ENCODE results near the gene RPTOR.

Gene RPTOR

GRCh38 chr17:80826955-80827645 lies 282.5 kb downstream of the RPTOR start:
- Histone ChIP-seq H4K8ac (ENCODE audit: low read depth, low read length) (no peak overlapping the region), H2AK5ac (ENCODE audit: low read depth, low read length) (no peak overlapping the region), H3K4me2 (ENCODE audit: insufficient read depth, low read length, poor library complexity, severe bottlenecking) (no peak overlapping the region), H3K27me3 (ENCODE audit: control insufficient read depth in 3 of 3, insufficient read depth in 3 of 3, low read depth in 1 of 3, low read length in 3 of 3) (no peaks in the 10 kb centered on the region), H3K4ac (ENCODE audit: low read length) (no peak overlapping the region), H2BK12ac (ENCODE audit: low read length) (no peak overlapping the region), H3K4me3 (ENCODE audit: low read length in 2 of 2) (no peak overlapping the region), H3K9ac (ENCODE audit: low read depth, low read length, poor library complexity) (no peak overlapping the region), H3K18ac (ENCODE audit: low read length) (peak overlapping the region; percentile 45), H3K9me3 (replicated peaks in 1 of 2; ENCODE audit: control insufficient read depth in 2 of 2, insufficient read depth in 1 of 2, low read depth in 1 of 2, low read length in 2 of 2) (peaks cover 2% of the 10 kb centered on the region in 2 donors), H2AFZ (ENCODE audit: low read length) (no peak overlapping the region), H3K23ac (ENCODE audit: low read depth, low read length, poor library complexity) (no peak overlapping the region), H4K91ac (ENCODE audit: low read depth, low read length, poor library complexity) (no peak overlapping the region), H2BK5ac (ENCODE audit: low read length) (no peak overlapping the region), H3K36me3 (replicated peaks in 1 of 2; ENCODE audit: control insufficient read depth in 2 of 2, insufficient read depth in 2 of 2, low read length in 2 of 2) (peaks cover 3 to 26% of the 10 kb centered on the region in 2 donors), H2BK120ac (ENCODE audit: low read depth, low read length) (no peak overlapping the region), H2BK15ac (ENCODE audit: low read length) (no peak overlapping the region), H3K27ac (replicated peaks; ENCODE audit: low read length) (no peak overlapping the region), H3K4me1 (ENCODE audit: control insufficient read depth in 2 of 2, insufficient read depth in 1 of 2, low read depth in 1 of 2, low read length in 2 of 2) (peaks cover 8 to 18% of the 10 kb centered on the region in 2 donors), H3K14ac (ENCODE audit: low read length) (no peak overlapping the region), H3K79me1 (ENCODE audit: low read depth, low read length) (peaks cover 4% of the 10 kb centered on the region)
- DNase-seq (ENCODE audit: low spot score) = no peak
- WGBS, 2 donors (ENCODE audit: extremely low coverage in 2 of 2, insufficient read length in 2 of 2, insufficient replicate concordance in 1 of 2) = no CpG with 5 or more reads among the region's 20 CpGs

- Histone ChIP-seq H3K9ac (ENCODE audit: low read depth, low read length, poor library complexity) (no peak overlapping the region), H4K91ac (ENCODE audit: low read depth, low read length, poor library complexity) (no peak overlapping the region), H3K23ac (ENCODE audit: low read depth, low read length, poor library complexity) (no peak overlapping the region), H3K4me1 (ENCODE audit: control insufficient read depth in 2 of 2, insufficient read depth in 1 of 2, low read depth in 1 of 2, low read length in 2 of 2) (peaks cover 14 to 26% of the 10 kb centered on the region in 2 donors), H3K14ac (ENCODE audit: low read length) (no peak overlapping the region), H3K9me3 (replicated peaks in 1 of 2; ENCODE audit: control insufficient read depth in 2 of 2, insufficient read depth in 1 of 2, low read depth in 1 of 2, low read length in 2 of 2) (peaks cover 2% of the 10 kb centered on the region in 2 donors), H3K4ac (ENCODE audit: low read length) (no peak overlapping the region), H3K4me3 (ENCODE audit: low read length in 2 of 2) (no peak overlapping the region), H3K4me2 (ENCODE audit: insufficient read depth, low read length, poor library complexity, severe bottlenecking) (no peak overlapping the region), H2AK5ac (ENCODE audit: low read depth, low read length) (no peak overlapping the region), H2BK5ac (ENCODE audit: low read length) (no peak overlapping the region), H2BK12ac (ENCODE audit: low read length) (no peak overlapping the region), H3K27me3 (ENCODE audit: control insufficient read depth in 3 of 3, insufficient read depth in 3 of 3, low read depth in 1 of 3, low read length in 3 of 3) (no peaks in the 10 kb centered on the region), H3K18ac (ENCODE audit: low read length) (peak overlapping the region; percentile 27), H2BK15ac (ENCODE audit: low read length) (no peak overlapping the region), H2BK120ac (ENCODE audit: low read depth, low read length) (no peak overlapping the region), H3K27ac (replicated peaks; ENCODE audit: low read length) (no peak overlapping the region), H2AFZ (ENCODE audit: low read length) (no peak overlapping the region), H4K8ac (ENCODE audit: low read depth, low read length) (no peak overlapping the region), H3K79me1 (ENCODE audit: low read depth, low read length) (peaks cover 4% of the 10 kb centered on the region), H3K36me3 (replicated peaks in 1 of 2; ENCODE audit: control insufficient read depth in 2 of 2, insufficient read depth in 2 of 2, low read length in 2 of 2) (peaks cover 0 to 19% of the 10 kb centered on the region in 2 donors)
- DNase-seq (ENCODE audit: low spot score) = no peak
- WGBS, 2 donors (ENCODE audit: extremely low coverage in 2 of 2, insufficient read length in 2 of 2, insufficient replicate concordance in 1 of 2) = no CpG with 5 or more reads among the region's 34 CpGs
These were observed 283.3 kb downstream of the RPTOR start for GRCh38 chr17:80827646-80828643.

- Histone ChIP-seq H2AFZ (ENCODE audit: low read length) (no peak overlapping the region), H3K23ac (ENCODE audit: low read depth, low read length, poor library complexity) (no peak overlapping the region), H3K14ac (ENCODE audit: low read length) (no peak overlapping the region), H3K27me3 (ENCODE audit: control insufficient read depth in 3 of 3, insufficient read depth in 3 of 3, low read depth in 1 of 3, low read length in 3 of 3) (no peaks in the 10 kb centered on the region), H4K8ac (ENCODE audit: low read depth, low read length) (no peak overlapping the region), H4K91ac (ENCODE audit: low read depth, low read length, poor library complexity) (no peak overlapping the region), H2BK12ac (ENCODE audit: low read length) (no peak overlapping the region), H2AK5ac (ENCODE audit: low read depth, low read length) (peak overlapping the region; percentile 32), H2BK5ac (ENCODE audit: low read length) (no peak overlapping the region), H3K36me3 (replicated peaks in 1 of 2; ENCODE audit: control insufficient read depth in 2 of 2, insufficient read depth in 2 of 2, low read length in 2 of 2) (peaks cover 0 to 11% of the 10 kb centered on the region in 2 donors), H2BK120ac (ENCODE audit: low read depth, low read length) (no peak overlapping the region), H3K27ac (replicated peaks; ENCODE audit: low read length) (no peak overlapping the region), H3K18ac (ENCODE audit: low read length) (no peak overlapping the region), H3K9me3 (replicated peaks in 1 of 2; ENCODE audit: control insufficient read depth in 2 of 2, insufficient read depth in 1 of 2, low read depth in 1 of 2, low read length in 2 of 2) (peaks cover 2% of the 10 kb centered on the region in 2 donors), H2BK15ac (ENCODE audit: low read length) (no peak overlapping the region), H3K4me1 (ENCODE audit: control insufficient read depth in 2 of 2, insufficient read depth in 1 of 2, low read depth in 1 of 2, low read length in 2 of 2) (peaks cover 20 to 31% of the 10 kb centered on the region in 2 donors), H3K4me3 (ENCODE audit: low read length in 2 of 2) (no peak overlapping the region), H3K4ac (ENCODE audit: low read length) (no peak overlapping the region), H3K79me1 (ENCODE audit: low read depth, low read length) (peaks cover 4% of the 10 kb centered on the region), H3K4me2 (ENCODE audit: insufficient read depth, low read length, poor library complexity, severe bottlenecking) (no peak overlapping the region), H3K9ac (ENCODE audit: low read depth, low read length, poor library complexity) (no peak overlapping the region)
- no peak for DNase-seq (ENCODE audit: low spot score)
- WGBS, 2 donors (ENCODE audit: extremely low coverage in 2 of 2, insufficient read length in 2 of 2, insufficient replicate concordance in 1 of 2) = no CpG with 5 or more reads among the region's 26 CpGs
These were observed 284.7 kb downstream of the RPTOR start for GRCh38 chr17:80829166-80829813.

Measured in neuronal stem cell (in vitro differentiated cells).